IMR-90 (cell line): ENCODE data around the gene ERCC4. TPM values are rescaled to one million over a fixed set of nuclear protein-coding genes. Genes with fewer than 3 reads are reported as not detected.

ENCODE experiments used
- ATAC-seq: fragments of 200-7000 bp; cut with Tn5 transposase; 2 replicates; pipeline ENCODE4 v1.9.1; 2020; ENCODE audit warnings: low read depth, mild to moderate bottlenecking, moderate library complexity
- BruUV-seq: library from RNA; stranded (reverse); fragments of 400-500 nt; replicated peaks from 2 replicates; lab custom pipeline; 2021; lab: Mats Ljungman, UMichigan
- CTCF ChIA-PET: fragments of 300-600 bp; formaldehyde crosslinking; extraction: SDS; loops from one replicate; lab custom pipeline; 2021; ENCODE audit warnings: antibody characterized with exemption; lab: Yijun Ruan, JAX
- POLR2A ChIA-PET: fragments of 300-600 bp; sonication (Branson Sonifier 250); formaldehyde crosslinking; loops from one replicate; lab custom pipeline; 2022; ENCODE audit warnings: antibody characterized with exemption; ENCODE audit not compliant: unreplicated experiment; lab: Charles Lee
- DNase-seq: peaks from one replicate; pipeline ENCODE4 v3.0.0; 2013
- H2AFZ ChIP-seq: replicated peaks from 2 replicates; pipeline ENCODE3; 2013; ENCODE audit warnings: low read length, mild to moderate bottlenecking; ENCODE audit not compliant: poor library complexity
- H2AK5ac ChIP-seq: 2 replicates; pipeline ENCODE4 v1.6.1; 2013; ENCODE audit warnings: low read depth, low read length, inconsistent platforms
- H2AK9ac ChIP-seq: replicated peaks from 2 replicates; pipeline ENCODE3; 2013; ENCODE audit warnings: mild to moderate bottlenecking, low read depth, low read length, moderate library complexity; ENCODE audit not compliant: poor library complexity
- H2BK120ac ChIP-seq: 2 replicates; pipeline ENCODE4 v1.6.1; 2013; ENCODE audit warnings: low read depth, low read length, inconsistent platforms
- H2BK15ac ChIP-seq: 3 replicates; pipeline ENCODE4 v1.6.1; 2013; ENCODE audit warnings: low read depth, low read length, inconsistent platforms
- H2BK20ac ChIP-seq: 2 replicates; pipeline ENCODE4 v1.6.1; 2013; ENCODE audit warnings: low read depth, mild to moderate bottlenecking, inconsistent platforms, low read length, moderate library complexity
- H2BK5ac ChIP-seq: 2 replicates; pipeline ENCODE4 v1.6.1; 2013; ENCODE audit warnings: mild to moderate bottlenecking, low read depth, low read length, inconsistent platforms; ENCODE audit not compliant: poor library complexity, severe bottlenecking
- H3K14ac ChIP-seq: replicated peaks from 2 replicates; pipeline ENCODE4 v1.6.1; 2013; ENCODE audit warnings: low read depth, low read length, inconsistent platforms
- H3K18ac ChIP-seq: 2 replicates; pipeline ENCODE4 v1.6.1; 2013; ENCODE audit warnings: low read depth, low read length, control low read depth
- H3K23ac ChIP-seq: 2 replicates; pipeline ENCODE4 v1.6.1; 2013; ENCODE audit warnings: low read depth, low read length, inconsistent platforms
- H3K27ac ChIP-seq: 2 replicates; pipeline ENCODE4 v1.5.1; 2013; ENCODE audit warnings: mild to moderate bottlenecking, control low read depth, low read length; ENCODE audit not compliant: insufficient read depth
- H3K27me3 ChIP-seq: 2 replicates; pipeline ENCODE4 v1.6.1; 2013; ENCODE audit warnings: low read length; ENCODE audit not compliant: control insufficient read depth, insufficient read depth
- H3K36me3 ChIP-seq: 2 replicates; pipeline ENCODE4 v1.6.1; 2013; ENCODE audit warnings: low read length, mixed read lengths; ENCODE audit not compliant: control insufficient read depth, insufficient read depth
- H3K4ac ChIP-seq: 2 replicates; pipeline ENCODE4 v1.6.1; 2013; ENCODE audit warnings: low read depth, low read length, inconsistent platforms
- H3K4me1 ChIP-seq: 2 replicates; pipeline ENCODE4 v1.6.1; 2013; ENCODE audit warnings: low read length, mixed read lengths; ENCODE audit not compliant: control insufficient read depth, insufficient read depth
- H3K4me2 ChIP-seq: 2 replicates; pipeline ENCODE4 v1.6.1; 2013; ENCODE audit warnings: low read depth, mild to moderate bottlenecking, control low read depth, low read length, moderate library complexity
- H3K4me3 ChIP-seq: 2 replicates; pipeline ENCODE4 v1.5.1; 2013; ENCODE audit warnings: low read depth, mild to moderate bottlenecking, control low read depth, low read length, moderate library complexity; ENCODE audit not compliant: insufficient read depth
- H3K56ac ChIP-seq: 2 replicates; pipeline ENCODE4 v1.6.1; 2013; ENCODE audit warnings: low read length, inconsistent platforms; ENCODE audit not compliant: insufficient read depth; ENCODE audit errors: extremely low read depth
- H3K79me1 ChIP-seq, 2 experiments: 2 replicates each; pipeline ENCODE4 v1.6.1; 2013; ENCODE audit warnings: low read length in 2 of 2, inconsistent platforms in 1 of 2, low read depth in 1 of 2
- H3K9ac ChIP-seq: 2 replicates; pipeline ENCODE4 v1.6.1; 2013; ENCODE audit warnings: low read depth, low read length, control low read depth
- H3K9me1 ChIP-seq: 2 replicates; pipeline ENCODE4 v1.6.1; 2013; ENCODE audit warnings: low read length, inconsistent platforms; ENCODE audit not compliant: insufficient read depth
- H3K9me3 ChIP-seq: 2 replicates; pipeline ENCODE4 v1.6.1; 2013; ENCODE audit warnings: low read length; ENCODE audit not compliant: control insufficient read depth, insufficient read depth
- H4K20me1 ChIP-seq: 2 replicates; pipeline ENCODE4 v1.6.1; 2013; ENCODE audit warnings: low read length, inconsistent platforms; ENCODE audit not compliant: insufficient read depth
- H4K5ac ChIP-seq: 2 replicates; pipeline ENCODE4 v1.6.1; 2013; ENCODE audit warnings: mild to moderate bottlenecking, low read depth, low read length, control low read depth
- H4K8ac ChIP-seq, 2 experiments: 2 replicates each; pipeline ENCODE4 v1.6.1; 2013; ENCODE audit warnings: low read depth in 2 of 2, low read length in 2 of 2, control low read depth in 1 of 2, inconsistent platforms in 1 of 2
- H4K91ac ChIP-seq: 2 replicates; pipeline ENCODE4 v1.6.1; 2013; ENCODE audit warnings: low read depth, low read length, inconsistent platforms; ENCODE audit not compliant: insufficient read depth
- FOS ChIP-seq: fragments of 150-350 bp; IDR thresholded peaks from 2 replicates; pipeline ENCODE4 v1.6.1; 2016; ENCODE audit warnings: low read depth, low read length
- RAD21 ChIP-seq: IDR thresholded peaks from 2 replicates; pipeline ENCODE4 v1.6.1; 2012; ENCODE audit warnings: low read length, improper control_type of control experiment
- WGBS, 2 experiments: methylation state at CpG; one replicate each; pipeline versions ENCODE4 v1.1.5 to v1.1.7; 2013; ENCODE audit warnings: missing lambda C conversion rate in 2 of 2; ENCODE audit not compliant: insufficient read length in 1 of 2; ENCODE audit errors: extremely low coverage in 2 of 2; 5-methylcytosine and 5-hydroxymethylcytosine counted together
- dilution Hi-C: fragments of 300-500 bp; cut with HindIII; formaldehyde crosslinking; loops from one replicate; pipeline ENCODE4 v1.14.3; 2018; ENCODE audit warnings: low sequenced_read_pairs; ENCODE audit not compliant: unreplicated experiment
- in situ Hi-C: fragments of 300-500 bp; cut with MboI; formaldehyde crosslinking; loops from 3 replicates; pipeline ENCODE4 v1.14.3; 2019; ENCODE audit warnings: low sequenced_read_pairs, inconsistent platforms, mixed read lengths
- intact Hi-C: fragments of 100-400 bp; cut with micrococcal nuclease; formaldehyde crosslinking; loops from 2 replicates; pipeline ENCODE4 v1.10.0; 2022
- polyA plus RNA-seq, 3 experiments: library from polyadenylated mRNA; depleted of rRNA; stranded (reverse); fragments of >200 nt; gene quantifications; 2 replicates each; pipeline ENCODE4 v1.2.3, GENCODE V29; 2012; ENCODE audit warnings: low replicate concordance in 1 of 3
- total RNA-seq: library from RNA; depleted of rRNA; stranded (reverse); fragments of >200 nt; gene quantifications from 2 replicates; pipeline ENCODE4 v1.2.3, GENCODE V29; 2012
- TF ChIP-seq, protein P1 (sequence below): fragments of 150-350 bp; IDR thresholded peaks from 2 replicates; pipeline ENCODE4 v1.6.1; 2017; ENCODE audit warnings: mild to moderate bottlenecking, antibody characterized with exemption, low read length, low read depth

The ERCC4 gene
- total and polyA plus RNA-seq, 2 of the 4 experiments (the other 2 are of a cell fraction), result 2.9 to 19.2 TPM

DNA sequence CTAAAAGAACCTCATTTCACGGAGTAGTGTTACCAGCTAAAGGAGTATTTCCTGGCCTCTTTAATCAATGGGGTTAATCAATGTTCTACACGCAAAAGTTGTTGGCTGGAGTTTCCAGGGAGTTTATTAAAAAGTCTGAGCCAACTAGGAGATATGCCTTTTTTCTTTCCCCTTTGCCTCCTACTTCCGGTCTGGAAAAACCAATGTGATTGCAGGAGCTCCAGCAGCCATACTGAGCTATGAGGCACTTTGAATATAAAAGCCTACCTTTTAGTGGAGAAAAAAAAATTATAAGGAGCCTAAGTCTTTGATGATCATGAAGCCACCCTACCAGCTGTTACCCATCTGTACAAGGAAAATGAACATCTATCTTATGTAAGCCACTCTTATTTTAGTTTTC is 17.9 kb upstream of the ERCC4 start:
- Histone ChIP-seq H3K4me3 (no peak overlapping the region), H2AK5ac (no peak overlapping the region), H3K23ac (no peak overlapping the region), H2BK120ac (no peak overlapping the region), H4K5ac (no peak overlapping the region), H3K9me3 (no peaks in the 10 kb centered on the region), H4K20me1 (no peaks in the 10 kb centered on the region), H3K4ac (no peak overlapping the region), H2AFZ (no peak overlapping the region), H3K79me1 (no peaks in the 10 kb centered on the region), H3K4me1 (no peaks in the 10 kb centered on the region; the same call in 1 of the 2 replicates), H3K56ac (no peak overlapping the region), H3K36me3 (no peaks in the 10 kb centered on the region), H2BK15ac (no peak overlapping the region), H4K8ac (no peak overlapping the region), H3K9me1 (no peaks in the 10 kb centered on the region), H2BK5ac (no peak overlapping the region), H2BK20ac (no peak overlapping the region), H3K4me2 (no peak overlapping the region), H3K9ac (no peak overlapping the region), H4K91ac (no peak overlapping the region), H3K14ac (no peak overlapping the region), H3K27ac (no peak overlapping the region), H3K18ac (no peak overlapping the region), H3K27me3 (no peaks in the 10 kb centered on the region; the same call in 1 of the 2 replicates), H2AK9ac (no peak overlapping the region)
- CTCF ChIA-PET, result interaction anchor here (0.5 to 1.7 kb wide), 3 partner anchors 18 to 75 kb away, joined by 3 to 11 read pairs (median 3); partner anchors contain the start of gene ERCC4
- BruUV-seq, result no TSS peak
- POLR2A ChIA-PET, result interaction anchor here (0.6 kb wide), 1 partner anchor 257 kb away, joined by 6 read pairs; no protein-coding TSS in a partner anchor
- dilution Hi-C loops (no loop called here), in situ Hi-C loops (no loop called here), intact Hi-C loops (no loop called here)
- WGBS, 2 experiments, result no CpG with 5 or more reads among the region's 3 CpGs
- TF ChIP-seq FOS, result no peak
- TF ChIP-seq, protein P1, sequence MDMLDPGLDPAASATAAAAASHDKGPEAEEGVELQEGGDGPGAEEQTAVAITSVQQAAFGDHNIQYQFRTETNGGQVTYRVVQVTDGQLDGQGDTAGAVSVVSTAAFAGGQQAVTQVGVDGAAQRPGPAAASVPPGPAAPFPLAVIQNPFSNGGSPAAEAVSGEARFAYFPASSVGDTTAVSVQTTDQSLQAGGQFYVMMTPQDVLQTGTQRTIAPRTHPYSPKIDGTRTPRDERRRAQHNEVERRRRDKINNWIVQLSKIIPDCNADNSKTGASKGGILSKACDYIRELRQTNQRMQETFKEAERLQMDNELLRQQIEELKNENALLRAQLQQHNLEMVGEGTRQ, result no peak
- TF ChIP-seq RAD21, result no peak
- DNase-seq (no peak), ATAC-seq (no peak)
